HEK293 (cell line): ENCODE measurements around the gene CLCA1.

ENCODE experiments used
- CTCF ChIA-PET: fragments of 350-600 bp; formaldehyde crosslinking; extraction: SDS; loops from one replicate; lab custom pipeline; 2021; ENCODE audit warnings: antibody characterized with exemption; lab: Yijun Ruan, JAX
- POLR2A ChIA-PET: fragments of 300-600 bp; formaldehyde crosslinking; extraction: SDS; loops from one replicate; lab custom pipeline; 2020; ENCODE audit warnings: antibody characterized with exemption, inconsistent platforms; lab: Yijun Ruan, JAX
- H3K27ac ChIP-seq: fragments of 200-500 bp; sonication (Bioruptor generic); 2 replicates; pipeline ENCODE4 v1.5.1; 2014; ENCODE audit warnings: low read depth, low read length, control low read depth, inconsistent platforms; ENCODE audit errors: extremely low read depth
- H3K36me3 ChIP-seq, 2 experiments: fragments of 200-500 bp in 1 of 2; sonication (Bioruptor generic) in 1 of 2; 1 replicate in 1 of 2; 2 replicates in 1 of 2; pipeline ENCODE4 v1.5.1; 2014 to 2017; ENCODE audit warnings: inconsistent platforms in 2 of 2, low read length in 2 of 2; ENCODE audit not compliant: control insufficient read depth in 2 of 2, insufficient read depth in 1 of 2
- H3K4me1 ChIP-seq: fragments of 200-500 bp; sonication (Bioruptor generic); 2 replicates; pipeline ENCODE4 v1.5.1; 2014; ENCODE audit warnings: mild to moderate bottlenecking, low read length, inconsistent platforms; ENCODE audit not compliant: control insufficient read depth, insufficient read depth
- H3K4me3 ChIP-seq: 2 replicates; pipeline ENCODE4 v1.5.1; 2011; ENCODE audit warnings: low read depth, mild to moderate bottlenecking, control low read depth, low read length, moderate library complexity
- H3K9me3 ChIP-seq: fragments of 200-500 bp; sonication (Bioruptor generic); 2 replicates; pipeline ENCODE4 v1.5.1; 2014; ENCODE audit warnings: low read depth, low read length, inconsistent platforms; ENCODE audit not compliant: control insufficient read depth, insufficient read depth
- AEBP2 ChIP-seq: fragments of 450-650 bp; formaldehyde crosslinking; IDR thresholded peaks from 2 replicates; pipeline ENCODE4 v1.5.1; 2016; ENCODE audit warnings: missing biosample characterization, missing genetic modification characterization, borderline replicate concordance
- INSM2 ChIP-seq: fragments of 450-650 bp; formaldehyde crosslinking; IDR thresholded peaks from 2 replicates; pipeline ENCODE4 v1.5.1; 2016; ENCODE audit warnings: missing biosample characterization, missing genetic modification characterization
- KLF7 ChIP-seq: fragments of 450-650 bp; formaldehyde crosslinking; IDR thresholded peaks from 2 replicates; pipeline ENCODE4 v1.5.1; 2016; ENCODE audit warnings: missing biosample characterization, missing genetic modification characterization, borderline replicate concordance
- KLF8 ChIP-seq: fragments of 450-650 bp; formaldehyde crosslinking; IDR thresholded peaks from 2 replicates; pipeline ENCODE4 v1.5.1; 2016; ENCODE audit warnings: missing biosample characterization, missing genetic modification characterization
- PRDM1 ChIP-seq: fragments of 450-650 bp; formaldehyde crosslinking; IDR thresholded peaks from 2 replicates; pipeline ENCODE4; 2016; ENCODE audit warnings: missing biosample characterization, missing genetic modification characterization
- REPIN1 ChIP-seq: fragments of 450-650 bp; formaldehyde crosslinking; IDR thresholded peaks from 2 replicates; pipeline ENCODE4 v1.5.1; 2017; ENCODE audit warnings: missing biosample characterization, missing genetic modification characterization, low read depth
- REST ChIP-seq: fragments of 450-650 bp; formaldehyde crosslinking; IDR thresholded peaks from 2 replicates; pipeline ENCODE4 v1.5.1; 2016; ENCODE audit warnings: missing biosample characterization, missing genetic modification characterization
- SP2 ChIP-seq: fragments of 450-650 bp; formaldehyde crosslinking; IDR thresholded peaks from 2 replicates; pipeline ENCODE4 v1.5.1; 2016; ENCODE audit warnings: missing biosample characterization, missing genetic modification characterization
- TRIM28 ChIP-seq: IDR thresholded peaks from 2 replicates; pipeline ENCODE4 v1.6.1; 2011; ENCODE audit warnings: low read length, control low read depth, borderline replicate concordance
- ZFP37 ChIP-seq: fragments of 450-650 bp; formaldehyde crosslinking; IDR thresholded peaks from 2 replicates; pipeline ENCODE4 v1.5.1; 2016; ENCODE audit warnings: missing biosample characterization, missing genetic modification characterization
- ZNF223 ChIP-seq: fragments of 450-650 bp; formaldehyde crosslinking; IDR thresholded peaks from 2 replicates; pipeline ENCODE4 v1.5.1; 2016; ENCODE audit warnings: missing biosample characterization, missing genetic modification characterization
- ZNF23 ChIP-seq: fragments of 450-650 bp; formaldehyde crosslinking; IDR thresholded peaks from 2 replicates; pipeline ENCODE4 v1.5.1; 2016; ENCODE audit warnings: missing biosample characterization, missing genetic modification characterization, borderline replicate concordance
- ZNF26 ChIP-seq: fragments of 450-650 bp; formaldehyde crosslinking; IDR thresholded peaks from 2 replicates; pipeline ENCODE4 v1.5.1; 2016; ENCODE audit warnings: missing biosample characterization, missing genetic modification characterization
- ZNF362 ChIP-seq: fragments of 450-650 bp; formaldehyde crosslinking; IDR thresholded peaks from 2 replicates; pipeline ENCODE4 v1.5.1; 2016; ENCODE audit warnings: missing biosample characterization, missing genetic modification characterization
- ZNF596 ChIP-seq: fragments of 450-650 bp; IDR thresholded peaks from 2 replicates; pipeline ENCODE4 v1.5.0; 2018; ENCODE audit warnings: missing biosample characterization, mild to moderate bottlenecking, missing genetic modification characterization, moderate library complexity
- ZNF610 ChIP-seq: fragments of 450-650 bp; formaldehyde crosslinking; IDR thresholded peaks from 2 replicates; pipeline ENCODE4 v1.5.1; 2016; ENCODE audit warnings: missing biosample characterization, missing genetic modification characterization, borderline replicate concordance
- ZNF629 ChIP-seq: fragments of 450-650 bp; formaldehyde crosslinking; IDR thresholded peaks from 2 replicates; pipeline ENCODE4 v1.5.1; 2017; ENCODE audit warnings: missing biosample characterization, missing genetic modification characterization
- ZNF664 ChIP-seq: fragments of 450-650 bp; formaldehyde crosslinking; IDR thresholded peaks from 2 replicates; pipeline ENCODE4 v1.5.1; 2016; ENCODE audit warnings: missing biosample characterization, missing genetic modification characterization
- ZNF677 ChIP-seq: fragments of 450-650 bp; IDR thresholded peaks from 2 replicates; pipeline ENCODE4 v1.5.0; 2018; ENCODE audit warnings: missing biosample characterization, mild to moderate bottlenecking, missing genetic modification characterization, moderate library complexity
- ZNF792 ChIP-seq: fragments of 450-650 bp; formaldehyde crosslinking; IDR thresholded peaks from 2 replicates; pipeline ENCODE4 v1.5.1; 2016; ENCODE audit warnings: missing biosample characterization, missing genetic modification characterization
- ZNF837 ChIP-seq: fragments of 450-650 bp; formaldehyde crosslinking; IDR thresholded peaks from 2 replicates; pipeline ENCODE4 v1.5.1; 2016; ENCODE audit warnings: missing biosample characterization, missing genetic modification characterization
- ZNF843 ChIP-seq: fragments of 450-650 bp; formaldehyde crosslinking; IDR thresholded peaks from 2 replicates; pipeline ENCODE4 v1.5.1; 2016; ENCODE audit warnings: missing biosample characterization, missing genetic modification characterization
- ZSCAN23 ChIP-seq: fragments of 450-650 bp; formaldehyde crosslinking; IDR thresholded peaks from 2 replicates; pipeline ENCODE4 v1.5.1; 2016; ENCODE audit warnings: missing biosample characterization, missing genetic modification characterization
- ZSCAN4 ChIP-seq: fragments of 450-650 bp; formaldehyde crosslinking; IDR thresholded peaks from 2 replicates; pipeline ENCODE4 v1.5.1; 2017; ENCODE audit warnings: missing biosample characterization, missing genetic modification characterization

The CLCA1 gene

GRCh38 chr1:86521522-86521891 is 52.8 kb downstream of the CLCA1 start (continued):
- TF ChIP-seq AEBP2 (tag by site-specific recombination) (no peak), ZNF26 (tag by site-specific recombination) (no peak), REPIN1 (tag by site-specific recombination) (no peak), KLF8 (tag by site-specific recombination) (no peak)

GRCh38 chr1:86522240-86522639 is 53.5 kb downstream of the CLCA1 start:
- no peak overlapping the region for H3K27ac ChIP-seq
- H3K9me3 ChIP-seq = no peaks in the 10 kb centered on the region
- H3K4me1 ChIP-seq = no peaks in the 10 kb centered on the region
- no peak for TF ChIP-seq ZSCAN4 (tag by site-specific recombination)
- TF ChIP-seq ZNF664 (tag by site-specific recombination) = no peak
- TF ChIP-seq ZNF677 (tag by site-specific recombination) = no peak
- TF ChIP-seq ZNF629 = no peak
- no peak for TF ChIP-seq ZFP37 (tag by site-specific recombination)
- TF ChIP-seq INSM2 (tag by site-specific recombination) = no peak
- TF ChIP-seq ZNF837 = no peak
- TF ChIP-seq ZNF23 (tag by site-specific recombination) = no peak
- TF ChIP-seq ZNF223 = no peak
- no peak for TF ChIP-seq SP2 (tag by site-specific recombination)
- TF ChIP-seq, all 188 proteins: peak for 0
- CTCF ChIA-PET = interaction anchor here (0.6 kb wide), 1 partner anchor 251 kb away, joined by 3 read pairs; no protein-coding TSS in a partner anchor
- no peak overlapping the region for H3K4me3 ChIP-seq
- POLR2A ChIA-PET = no interaction called here
- H3K36me3 ChIP-seq = no peaks in the 10 kb centered on the region

- CTCF ChIA-PET = no interaction called here
- POLR2A ChIA-PET = no interaction called here
- no peak for TF ChIP-seq ZNF792 (tag by site-specific recombination)
- TF ChIP-seq ZNF843 (tag by site-specific recombination) = no peak
- no peak for TF ChIP-seq REST (tag by site-specific recombination)
- no peak for TF ChIP-seq KLF7 (tag by site-specific recombination)
- TF ChIP-seq ZNF596 (tag by site-specific recombination) = no peak
- TF ChIP-seq ZSCAN23 = no peak
- TF ChIP-seq TRIM28 = no peak
- TF ChIP-seq ZNF362 (tag by site-specific recombination) = no peak
- no peak for TF ChIP-seq PRDM1 (tag by site-specific recombination)
- TF ChIP-seq ZNF610 (tag by site-specific recombination) = no peak
Measured at GRCh38 chr1:86523670-86524354, 55.1 kb downstream of the CLCA1 start.

More at GRCh38 chr1:86523670-86524354, 55.1 kb downstream of the CLCA1 start:
- no peak overlapping the region for H3K4me3 ChIP-seq
- H3K27ac ChIP-seq = no peak overlapping the region
- H3K9me3 ChIP-seq = no peaks in the 10 kb centered on the region
- H3K4me1 ChIP-seq = no peaks in the 10 kb centered on the region
- H3K36me3 ChIP-seq = no peaks in the 10 kb centered on the region
